C4-2B (cell line): ENCODE measurements around the gene BCKDK.

Experiments
- ZFX ChIP-seq: fragments of 450-650 bp; IDR thresholded peaks from 2 replicates; pipeline ENCODE4 v1.6.1; 2017
- TF ChIP-seq, protein P1 (sequence below): fragments of 450-650 bp; conservative IDR thresholded peaks from 2 replicates; pipeline ENCODE4 v1.5.1; 2017; ENCODE audit warnings: mild to moderate bottlenecking

GRCh38 chr16:31112711-31113110 lies 4.5 kb downstream of the BCKDK start:
- TF ChIP-seq, protein P1, sequence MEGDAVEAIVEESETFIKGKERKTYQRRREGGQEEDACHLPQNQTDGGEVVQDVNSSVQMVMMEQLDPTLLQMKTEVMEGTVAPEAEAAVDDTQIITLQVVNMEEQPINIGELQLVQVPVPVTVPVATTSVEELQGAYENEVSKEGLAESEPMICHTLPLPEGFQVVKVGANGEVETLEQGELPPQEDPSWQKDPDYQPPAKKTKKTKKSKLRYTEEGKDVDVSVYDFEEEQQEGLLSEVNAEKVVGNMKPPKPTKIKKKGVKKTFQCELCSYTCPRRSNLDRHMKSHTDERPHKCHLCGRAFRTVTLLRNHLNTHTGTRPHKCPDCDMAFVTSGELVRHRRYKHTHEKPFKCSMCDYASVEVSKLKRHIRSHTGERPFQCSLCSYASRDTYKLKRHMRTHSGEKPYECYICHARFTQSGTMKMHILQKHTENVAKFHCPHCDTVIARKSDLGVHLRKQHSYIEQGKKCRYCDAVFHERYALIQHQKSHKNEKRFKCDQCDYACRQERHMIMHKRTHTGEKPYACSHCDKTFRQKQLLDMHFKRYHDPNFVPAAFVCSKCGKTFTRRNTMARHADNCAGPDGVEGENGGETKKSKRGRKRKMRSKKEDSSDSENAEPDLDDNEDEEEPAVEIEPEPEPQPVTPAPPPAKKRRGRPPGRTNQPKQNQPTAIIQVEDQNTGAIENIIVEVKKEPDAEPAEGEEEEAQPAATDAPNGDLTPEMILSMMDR, result no peak
- no peak for TF ChIP-seq ZFX
